Calu3 (cell line): ENCODE measurements around the gene SLIT3. TPM values are rescaled to one million over a fixed set of nuclear protein-coding genes. Genes with fewer than 3 reads are reported as not detected.

Experiments
- BruUV-seq: library from RNA; stranded (reverse); fragments of 400-500 nt; replicated peaks from 2 replicates; lab custom pipeline; 2021; lab: Mats Ljungman, UMichigan
- CTCF ChIA-PET: fragments of 300-600 bp; sonication (Branson Sonifier 250); formaldehyde crosslinking; loops from one replicate; lab custom pipeline; 2022; ENCODE audit warnings: antibody characterized with exemption; lab: Charles Lee
- DNase-seq: peaks from one replicate; pipeline ENCODE4 v3.0.0; 2022
- H3K27ac Mint-ChIP-seq: one replicate; pipeline ENCODE4 v1.8.0; 2022; ENCODE audit warnings: mixed read lengths; ENCODE audit not compliant: unreplicated experiment
- H3K27me3 Mint-ChIP-seq: one replicate; pipeline ENCODE4 v1.8.0; 2022; ENCODE audit warnings: mixed read lengths; ENCODE audit not compliant: unreplicated experiment
- H3K36me3 Mint-ChIP-seq: one replicate; pipeline ENCODE4 v1.8.0; 2022; ENCODE audit warnings: mild to moderate bottlenecking, moderate library complexity, mixed read lengths; ENCODE audit not compliant: insufficient read depth, unreplicated experiment
- H3K4me1 Mint-ChIP-seq: one replicate; pipeline ENCODE4 v1.8.0; 2022; ENCODE audit warnings: mild to moderate bottlenecking, low read depth, mixed read lengths; ENCODE audit not compliant: unreplicated experiment
- H3K4me3 Mint-ChIP-seq: one replicate; pipeline ENCODE4 v1.8.0; 2022; ENCODE audit warnings: mild to moderate bottlenecking, low read depth, moderate library complexity, mixed read lengths; ENCODE audit not compliant: unreplicated experiment
- H3K9me3 Mint-ChIP-seq: one replicate; pipeline ENCODE4 v1.8.0; 2022; ENCODE audit warnings: low read depth, mixed read lengths; ENCODE audit not compliant: unreplicated experiment
- CTCF ChIP-seq: fragments of 200-600 bp; IDR thresholded peaks from one replicate; pipeline ENCODE4 v1.8.0; 2022; ENCODE audit warnings: antibody characterized with exemption; ENCODE audit not compliant: unreplicated experiment
- intact Hi-C: fragments of 100-400 bp; cut with micrococcal nuclease; formaldehyde crosslinking; loops from one replicate; pipeline ENCODE4 v1.10.0; 2022; ENCODE audit not compliant: unreplicated experiment
- microRNA-seq: library from miRNA; unstranded; fragments of <30 nt; microRNA quantifications from one replicate; pipeline ENCODE4 v1.2.0, GENCODE V29; 2022
- total RNA-seq: library from RNA; stranded (reverse); gene quantifications from 2 replicates; pipeline ENCODE4 v1.2.3, GENCODE V29; 2022

Gene SLIT3
- total RNA-seq, 1 experiment from 2014 or later: not detected

- no peak for TF ChIP-seq CTCF
- Mint-ChIP-seq H3K4me1 (no peaks in the 10 kb centered on the region), H3K9me3 (no peaks in the 10 kb centered on the region), H3K27me3 (peaks cover 4% of the 10 kb centered on the region), H3K4me3 (no peak overlapping the region), H3K36me3 (no peaks in the 10 kb centered on the region), H3K27ac (no peak overlapping the region)
- BruUV-seq: no TSS peak
- CTCF ChIA-PET: no interaction called here
- intact Hi-C loops: no loop called here
- DNase-seq: no peak
Measured at GRCh38 chr5:168612123-168612522, 688.8 kb downstream of the SLIT3 start.

Small RNA genes lying within 50 kb of the gene (microRNA-seq; reads per million reads assigned to microRNA genes)
- gene MIR218-2 (not detected), gene MIR585 (not detected)
